HepG2 (cell line): Measurements from ENCODE around the gene EMILIN1. TPM values are rescaled to one million over a fixed set of nuclear protein-coding genes. Genes with fewer than 3 reads are reported as not detected.

ENCODE experiments used
- ATAC-seq: fragments of 200-7000 bp; cut with Tn5 transposase; 3 replicates; pipeline ENCODE4 v1.9.1; 2020; ENCODE audit warnings: mild to moderate bottlenecking, moderate library complexity
- BruUV-seq: library from RNA; stranded (reverse); fragments of 400-500 nt; replicated peaks from 2 replicates; lab custom pipeline; 2021; lab: Mats Ljungman, UMichigan
- CTCF ChIA-PET: fragments of 300-600 bp; formaldehyde crosslinking; extraction: SDS; loops from one replicate; lab custom pipeline; 2021; ENCODE audit warnings: low total read pairs, inconsistent platforms, low intra/inter-chr PET ratio; lab: Yijun Ruan, JAX
- POLR2A ChIA-PET: fragments of 350-600 bp; sonication (Branson Sonifier 250); formaldehyde crosslinking; loops from one replicate; lab custom pipeline; 2020; ENCODE audit warnings: antibody characterized with exemption, inconsistent platforms; lab: Yijun Ruan, JAX
- DNase-seq: peaks from one replicate; pipeline ENCODE4 v3.0.0-alpha.2; 2015; ENCODE audit warnings: low spot score
- FAIRE-seq: peaks from 3 replicates; lab custom pipeline; 2011; peaks lifted over from hg19 to GRCh38; lab: Jason Lieb, UNC
- H2AFZ ChIP-seq: one replicate; pipeline ENCODE4 v1.6.1; 2011; ENCODE audit warnings: low read length, inconsistent platforms
- H3K27ac ChIP-seq: fragments of 300-600 bp; 3 replicates; pipeline ENCODE4 v1.8.0; 2011; ENCODE audit warnings: mixed run types, mild to moderate bottlenecking, mixed read lengths, low read length, inconsistent platforms; ENCODE audit not compliant: insufficient read depth; ENCODE audit errors: extremely low read length
- H3K27me3 ChIP-seq, 2 experiments: fragments of 200-600 bp in 1 of 2; 2 replicates in 1 of 2; 3 replicates in 1 of 2; pipeline versions ENCODE4 v1.6.0 to v1.8.0; 2011; ENCODE audit warnings: low read length in 2 of 2, mild to moderate bottlenecking in 2 of 2, moderate library complexity in 2 of 2, inconsistent platforms in 1 of 2; ENCODE audit not compliant: insufficient read depth in 2 of 2, control insufficient read depth in 1 of 2
- H3K36me3 ChIP-seq, 2 experiments: fragments of 200-600 bp in 1 of 2; replicated peaks in 1 of 2; 2 replicates in 1 of 2; 3 replicates in 1 of 2; pipeline versions ENCODE4 v1.5.1 to v1.8.0; 2011; ENCODE audit warnings: low read length in 2 of 2, inconsistent platforms in 1 of 2; ENCODE audit not compliant: insufficient read depth in 2 of 2, control insufficient read depth in 1 of 2
- H3K4me1 ChIP-seq: 2 replicates; pipeline ENCODE4 v1.5.1; 2012; ENCODE audit warnings: low read length, inconsistent platforms; ENCODE audit not compliant: insufficient read depth
- H3K4me2 ChIP-seq: 2 replicates; pipeline ENCODE4 v1.6.0; 2011; ENCODE audit warnings: low read depth, low read length, inconsistent platforms
- H3K4me3 ChIP-seq, 3 experiments: fragments of 200-600 bp in 1 of 3; sonication (generic), shearing (Covaris generic) in 1 of 3; replicated peaks in 1 of 3; 2 replicates each; pipeline ENCODE4 v1.5.1; 2011 to 2016; ENCODE audit warnings: low read length in 3 of 3, inconsistent platforms in 2 of 3, low read depth in 2 of 3, mild to moderate bottlenecking in 2 of 3, control low read depth in 1 of 3, mixed read lengths in 1 of 3; ENCODE audit not compliant: insufficient read depth in 1 of 3
- H3K79me2 ChIP-seq: one replicate; pipeline ENCODE4 v1.6.1; 2011; ENCODE audit warnings: low read length, inconsistent platforms; ENCODE audit not compliant: insufficient read depth
- H3K9ac ChIP-seq: 2 replicates; pipeline ENCODE4 v1.6.0; 2011; ENCODE audit warnings: mild to moderate bottlenecking, low read depth, low read length, inconsistent platforms; ENCODE audit not compliant: insufficient read depth
- H3K9me3 ChIP-seq: 2 replicates; pipeline ENCODE4 v1.5.1; 2012; ENCODE audit warnings: mild to moderate bottlenecking, low read length
- H4K20me1 ChIP-seq: 2 replicates; pipeline ENCODE4 v1.6.0; 2011; ENCODE audit warnings: inconsistent platforms, mild to moderate bottlenecking, low read length, moderate library complexity; ENCODE audit not compliant: insufficient read depth
- EED ChIP-seq: sonication (generic); formaldehyde crosslinking; IDR thresholded peaks from 2 replicates; pipeline ENCODE4 v1.5.0; 2020; ENCODE audit warnings: mild to moderate bottlenecking, missing genetic modification reagents
- LCORL ChIP-seq, 2 experiments: fragments of 450-650 bp in 1 of 2; sonication (generic) in 1 of 2; formaldehyde crosslinking in 1 of 2; IDR thresholded peaks; 2 replicates each; pipeline versions ENCODE4 v1.5.0 to v1.6.1; 2017 to 2020; ENCODE audit warnings: antibody characterized with exemption in 1 of 2, missing genetic modification reagents in 1 of 2
- NCOA1 ChIP-seq: sonication (generic); formaldehyde crosslinking; IDR thresholded peaks from 2 replicates; pipeline ENCODE4 v1.9.0; 2021; ENCODE audit warnings: missing genetic modification reagents
- SMAD9 ChIP-seq: sonication (generic); formaldehyde crosslinking; IDR thresholded peaks from 2 replicates; pipeline ENCODE4 v1.5.1; 2020; ENCODE audit warnings: mild to moderate bottlenecking, missing genetic modification reagents
- TCF7 ChIP-seq: sonication (generic); IDR thresholded peaks from 2 replicates; pipeline ENCODE4 v1.6.1; 2016; ENCODE audit warnings: antibody characterized with exemption, low read depth
- ZBTB37 ChIP-seq: sonication (generic); formaldehyde crosslinking; IDR thresholded peaks from 2 replicates; pipeline ENCODE4 v1.4.0; 2020; ENCODE audit warnings: mild to moderate bottlenecking, missing genetic modification reagents
- ZBTB44 ChIP-seq: sonication (generic); formaldehyde crosslinking; IDR thresholded peaks from 2 replicates; pipeline ENCODE4 v1.4.0; 2020; ENCODE audit warnings: missing genetic modification reagents
- ZFP1 ChIP-seq: IDR thresholded peaks from 2 replicates; pipeline ENCODE4 v1.6.1; 2016
- ZFP62 ChIP-seq: sonication (generic); formaldehyde crosslinking; IDR thresholded peaks from 2 replicates; pipeline ENCODE4 v1.4.0; 2020; ENCODE audit warnings: missing genetic modification reagents
- ZMAT3 ChIP-seq: sonication (generic); formaldehyde crosslinking; conservative IDR thresholded peaks from 2 replicates; pipeline ENCODE4 v1.7.0; 2021; ENCODE audit warnings: missing genetic modification reagents
- ZNF282 ChIP-seq: fragments of 450-650 bp; IDR thresholded peaks from 2 replicates; pipeline ENCODE4 v1.6.1; 2018; ENCODE audit not compliant: partially characterized antibody
- ZNF292 ChIP-seq: sonication (generic); formaldehyde crosslinking; IDR thresholded peaks from 2 replicates; pipeline ENCODE4 v1.8.1; 2022; ENCODE audit warnings: mild to moderate bottlenecking, low read depth, missing genetic modification reagents, borderline replicate concordance
- ZNF333 ChIP-seq: sonication (generic); formaldehyde crosslinking; IDR thresholded peaks from 2 replicates; pipeline ENCODE4 v1.4.0; 2020; ENCODE audit warnings: mild to moderate bottlenecking, missing genetic modification reagents, borderline replicate concordance
- ZNF580 ChIP-seq: IDR thresholded peaks from 2 replicates; pipeline ENCODE4 v1.6.1; 2016; ENCODE audit warnings: low read depth, borderline replicate concordance
- ZNF660 ChIP-seq: sonication (generic); formaldehyde crosslinking; IDR thresholded peaks from 2 replicates; pipeline ENCODE4 v1.5.1; 2020; ENCODE audit warnings: mild to moderate bottlenecking, low read depth, missing genetic modification reagents, borderline replicate concordance
- ZNF709 ChIP-seq: sonication (generic); formaldehyde crosslinking; IDR thresholded peaks from 2 replicates; pipeline ENCODE4 v1.5.0; 2020; ENCODE audit warnings: mild to moderate bottlenecking, missing genetic modification reagents
- ZNF724P ChIP-seq: sonication (generic); formaldehyde crosslinking; IDR thresholded peaks from 2 replicates; pipeline ENCODE4 v1.8.0; 2022; ENCODE audit warnings: missing genetic modification reagents, borderline replicate concordance
- ZNF776 ChIP-seq: sonication (generic); formaldehyde crosslinking; IDR thresholded peaks from 2 replicates; pipeline ENCODE4 v1.4.0; 2020; ENCODE audit warnings: mild to moderate bottlenecking, missing genetic modification reagents
- WGBS: methylation state at CpG from one replicate; pipeline ENCODE4 v1.1.6; 2017; ENCODE audit warnings: low lambda C conversion rate; 5-methylcytosine and 5-hydroxymethylcytosine counted together
- in situ Hi-C: cut with HindIII; loops from 2 replicates; pipeline ENCODE4 v1.10.0; 2017; ENCODE audit warnings: low pct_unique_long_range_greater_than_20kb; ENCODE audit not compliant: extremely low pct_ligation_motif_present
- intact Hi-C: fragments of 100-400 bp; cut with micrococcal nuclease; formaldehyde crosslinking; loops from one replicate; pipeline ENCODE4 v1.10.0; 2022; ENCODE audit not compliant: unreplicated experiment
- polyA plus RNA-seq, 8 experiments: library from polyadenylated mRNA; depleted of rRNA in 3 of 8; stranded (reverse) in 7 of 8; unstranded in 1 of 8; fragments of >200 nt; fragmentation: Illumina TruSeq in 4 of 8; extraction: Trizol in 4 of 8; gene quantifications; 2 replicates each; pipeline versions ENCODE4 v1.2.1 to v1.2.3, GENCODE V29; 2011 to 2016; ENCODE audit warnings: low read depth in 4 of 8, missing spikeins in 1 of 8, mixed read lengths in 1 of 8; ENCODE audit not compliant: insufficient read depth in 1 of 8
- total RNA-seq, 5 experiments: library from RNA; depleted of rRNA; stranded (reverse); fragments of >200 nt; fragmentation: Illumina TruSeq; extraction: Trizol; gene quantifications; 2 replicates each; pipeline ENCODE4 v1.2.3, GENCODE V29; 2016; ENCODE audit warnings: low read depth in 1 of 5

The EMILIN1 gene
- total and polyA plus RNA-seq, 2 of the 13 experiments (the other 11 are each of a cell fraction or from before 2014, with no cell fraction given) = 8.1 to 9.7 TPM

- TF ChIP-seq ZBTB37 (CRISPR knock-in tag) (no peak), EED (CRISPR knock-in tag) (0 out of 2 replicates have a peak, but pooled peaks have one; percentile 35), ZNF580 (CRISPR knock-in tag) (no peak), ZBTB44 (CRISPR knock-in tag) (no peak)
These were observed 6.1 kb downstream of the EMILIN1 start (continued) for GRCh38 chr2:27084297-27085061.

- no peaks in the 10 kb centered on the region for H3K27me3 ChIP-seq
- peaks cover 33% of the 10 kb centered on the region for H3K79me2 ChIP-seq
- ChIA-PET POLR2A (interaction anchor here (0.6 to 9.2 kb wide), 7 partner anchors 10 to 126 kb away, joined by 3 to 106 read pairs (median 28); partner anchors contain the start of genes ABHD1, AGBL5, OST4 and PREB), CTCF (interaction anchor here (1.3 to 2.0 kb wide), 2 partner anchors 13 to 35 kb away, joined by 3 to 6 read pairs; no protein-coding TSS in a partner anchor)
- no peaks in the 10 kb centered on the region for H4K20me1 ChIP-seq
- H3K9me3 ChIP-seq = no peaks in the 10 kb centered on the region
- DNase-seq (no peak), ATAC-seq (no peak), FAIRE-seq (no peak)
- in situ Hi-C loops = no loop called here
- BruUV-seq = TSS peak; percentile 71
- intact Hi-C loops = loop anchor here (5.0 to 10.0 kb wide), 3 partner anchors 50 to 1162 kb away; partner anchors contain the start of gene TMEM214
- WGBS = 92% methylated on average over 10 of the region's 10 CpGs
- H2AFZ ChIP-seq = no peak overlapping the region
- no peak overlapping the region for H3K27ac ChIP-seq
- no peaks in the 10 kb centered on the region; a peak in 3 of 5 replicates for H3K36me3 ChIP-seq
- H3K4me2 ChIP-seq = peak overlapping the region; percentile 84
- H3K4me1 ChIP-seq = peaks cover 76% of the 10 kb centered on the region
- peak overlapping the region; percentile 63; the same call in 1 of the 2 replicates for H3K9ac ChIP-seq
- H3K4me3 ChIP-seq = peak overlapping the region in 2 of 3 experiments; percentile 53 to 77; a peak in 4 of 6 replicates
- 0 out of 2 replicates have a peak, but pooled peaks have one; percentile 3 for TF ChIP-seq ZNF709
- no peak for TF ChIP-seq ZNF282
- TF ChIP-seq ZNF776 (CRISPR knock-in tag) = peak; percentile 50; the same call in 1 of the 2 replicates
- TF ChIP-seq ZNF660 (CRISPR knock-in tag) = no peak
- no peak for TF ChIP-seq SMAD9 (CRISPR knock-in tag)
- 0 out of 2 replicates have a peak, but pooled peaks have one; percentile 39 for TF ChIP-seq ZNF724P (CRISPR knock-in tag)
- TF ChIP-seq ZNF333 = no peak
- no peak for TF ChIP-seq TCF7
- peak; percentile 68; the same call in 1 of the 2 replicates for TF ChIP-seq ZMAT3
- peak; percentile 53; the same call in 1 of the 2 replicates for TF ChIP-seq NCOA1 (CRISPR knock-in tag)
- TF ChIP-seq LCORL (IDR thresholded peaks at IDR 0.05) = no peak
- TF ChIP-seq LCORL (CRISPR knock-in tag; IDR thresholded peaks at IDR 0.05) = peak; percentile 32; the same call in 1 of the 2 replicates
- TF ChIP-seq ZNF292 = peak; percentile 49; the same call in 1 of the 2 replicates
- no peak for TF ChIP-seq ZFP62 (CRISPR knock-in tag)
- TF ChIP-seq ZFP1 (CRISPR knock-in tag) = no peak
These were observed 6.8 kb downstream of the EMILIN1 start for GRCh38 chr2:27085062-27085672.
